CD4-positive, alpha-beta T cell treated with Interleukin-15 for 1 hour (primary cell): ENCODE data around the gene HIP1.
"Not testable (repeated sequence)": the region's sequence is repeated elsewhere in the genome, so short reads cannot be mapped to it uniquely, and the experiment has no call there.

Source experiments
- DNase-seq: peaks from one replicate; pipeline ENCODE4 v3.0.0-alpha.2; 2020

The HIP1 gene

DNA sequence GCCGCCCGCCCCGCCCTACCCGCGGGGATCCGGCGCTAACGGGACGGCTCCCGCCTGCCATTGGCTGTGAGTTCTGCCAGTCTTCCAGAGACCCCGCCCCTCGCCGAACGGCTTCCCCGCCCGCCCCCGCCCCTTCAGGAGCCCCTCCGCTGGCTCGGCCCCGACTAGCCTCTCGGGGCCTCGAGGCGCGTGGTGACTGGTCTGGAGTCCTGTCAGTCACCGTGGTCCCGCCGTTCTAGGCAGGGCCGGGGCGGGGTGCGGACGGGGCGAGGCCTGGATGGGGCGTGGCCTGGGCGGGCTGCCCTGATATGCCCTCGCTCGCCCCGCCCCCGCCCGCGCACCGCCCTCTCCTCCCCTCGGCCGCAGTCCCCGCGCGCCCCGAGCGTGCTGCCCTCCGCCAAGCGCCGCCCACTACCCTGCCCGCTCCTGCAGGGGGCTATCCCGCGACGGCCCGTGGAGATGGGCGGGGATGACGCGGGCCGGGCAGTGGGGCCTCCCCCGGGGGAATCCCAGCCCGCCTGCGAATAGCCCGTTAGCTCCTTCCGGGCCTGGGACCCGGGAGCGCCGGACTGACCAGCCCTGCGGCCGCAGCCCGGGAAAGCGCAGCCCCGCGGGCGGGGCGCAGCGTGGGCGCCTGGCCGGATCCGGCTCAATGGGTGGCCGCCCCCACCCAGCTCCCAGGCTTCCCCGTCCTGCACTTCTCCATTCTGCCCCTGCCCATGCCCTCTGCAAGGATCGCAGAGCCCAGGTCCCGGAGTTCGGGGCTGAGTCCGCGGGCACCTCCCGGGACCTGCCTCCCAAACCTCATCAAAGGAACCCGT lies 444 bp upstream of the HIP1 start:
- DNase-seq = peak; percentile 99

DNA sequence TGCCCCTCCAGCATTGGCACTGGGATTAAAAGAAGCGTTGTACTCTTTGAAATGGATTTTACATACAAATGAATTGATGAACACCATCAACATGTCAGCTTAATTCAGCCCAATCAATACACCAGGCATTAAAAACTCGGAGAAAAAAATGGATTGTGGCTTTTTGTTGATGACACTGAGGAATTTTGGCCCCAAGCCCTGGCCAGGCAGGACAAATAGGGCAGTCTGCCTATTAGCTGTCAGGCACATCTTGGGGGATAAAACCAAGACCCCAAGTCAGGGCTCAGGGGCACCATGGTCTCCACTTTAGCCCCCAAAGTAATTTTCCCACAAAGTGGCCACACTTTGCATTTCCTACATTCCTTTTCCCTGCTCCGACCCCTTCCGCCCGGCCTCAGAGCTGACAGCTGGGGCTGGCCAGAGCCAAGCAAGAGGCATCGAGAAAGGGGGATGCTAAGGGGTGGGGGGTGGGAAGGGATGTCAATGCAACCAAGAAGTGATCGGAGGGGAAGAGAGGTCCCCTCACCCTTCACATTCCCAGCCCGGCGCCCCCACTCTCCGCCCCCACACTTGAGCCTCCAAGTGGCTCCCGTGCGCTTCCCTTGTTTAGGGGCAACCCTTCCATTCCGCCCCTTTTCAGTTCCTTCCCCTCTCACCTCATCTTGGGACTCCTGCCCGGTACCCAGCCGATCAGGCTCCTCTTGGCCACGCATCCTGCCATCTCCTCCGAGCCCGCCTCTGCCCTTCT lies 711 bp downstream of the HIP1 start:
- DNase-seq = no peak

DNA sequence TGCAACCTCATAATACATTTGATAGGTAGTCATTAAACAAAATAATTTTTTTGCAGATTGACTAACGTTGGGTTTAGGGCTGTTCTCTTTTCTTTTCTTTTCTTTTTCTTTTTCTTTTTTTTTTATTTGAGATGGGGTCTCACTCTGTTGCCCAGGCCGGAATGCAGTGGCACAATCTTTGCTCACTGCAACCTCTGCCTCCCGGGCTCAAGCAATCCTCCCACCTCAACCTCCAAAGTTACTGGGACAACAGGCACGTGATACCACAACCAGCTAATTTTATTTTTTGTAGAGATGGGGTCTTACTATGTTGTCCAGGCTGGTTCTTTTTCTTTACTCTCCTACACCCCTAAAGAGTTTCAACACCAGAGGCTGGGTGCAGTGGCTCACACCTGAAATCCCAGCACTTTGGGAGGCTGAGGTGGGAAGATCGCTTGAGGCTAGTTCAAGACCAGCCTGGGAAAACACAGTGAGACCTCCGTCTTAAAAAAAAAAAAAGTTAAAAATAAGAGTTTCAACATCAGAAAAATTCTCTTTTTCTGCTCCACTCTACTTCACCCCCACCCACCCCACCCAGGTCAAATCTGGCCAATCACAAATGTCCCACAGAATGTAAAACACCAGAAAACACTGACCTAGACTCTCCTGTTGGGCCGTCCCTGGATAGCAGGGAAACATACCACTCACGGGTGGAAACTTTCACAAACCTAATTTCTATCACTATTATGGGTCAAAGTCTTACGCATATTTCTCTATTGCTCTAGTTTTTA lies 3.0 kb downstream of the HIP1 start:
- DNase-seq = no peak

DNA sequence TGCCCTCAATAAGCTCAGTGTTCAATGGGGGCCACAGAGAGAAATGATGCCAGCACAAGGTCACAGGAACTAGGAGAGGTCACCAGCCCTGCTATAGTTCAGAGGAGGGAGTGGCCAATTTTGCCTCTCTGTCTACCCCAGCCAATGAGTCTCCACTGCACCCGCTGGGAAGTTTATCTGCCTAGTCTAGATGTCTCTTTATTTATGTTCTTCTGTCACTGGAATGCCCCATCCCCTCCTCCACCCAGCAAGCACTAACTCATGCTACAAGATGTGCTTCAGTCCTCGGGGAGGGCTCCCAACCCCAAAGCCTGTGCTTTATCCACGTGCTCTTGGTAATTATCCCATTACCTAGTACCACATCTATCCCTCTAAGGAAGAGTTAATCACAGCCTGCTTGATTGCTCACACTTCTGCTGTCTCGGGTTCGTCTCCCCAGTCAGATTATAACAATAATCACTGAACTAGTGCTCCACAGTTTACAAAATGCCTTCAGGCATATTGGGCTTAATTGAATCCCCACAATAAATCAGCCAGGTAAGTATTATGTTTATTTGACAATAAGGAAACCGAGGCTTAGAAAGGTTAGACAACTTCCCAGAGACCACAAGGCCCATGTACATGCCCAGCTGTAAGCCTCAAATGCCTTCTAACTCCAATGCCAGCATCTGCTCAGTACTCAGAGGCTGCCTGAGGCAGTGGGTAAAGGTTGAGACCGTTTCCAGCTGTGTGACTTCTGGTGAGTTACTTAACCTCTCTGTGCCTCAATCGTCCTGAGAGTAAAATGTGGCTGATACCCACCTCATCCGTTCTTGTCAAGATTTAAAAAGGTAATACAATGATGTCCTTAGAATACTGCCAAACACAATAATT lies 3.9 kb downstream of the HIP1 start:
- no peak for DNase-seq

DNA sequence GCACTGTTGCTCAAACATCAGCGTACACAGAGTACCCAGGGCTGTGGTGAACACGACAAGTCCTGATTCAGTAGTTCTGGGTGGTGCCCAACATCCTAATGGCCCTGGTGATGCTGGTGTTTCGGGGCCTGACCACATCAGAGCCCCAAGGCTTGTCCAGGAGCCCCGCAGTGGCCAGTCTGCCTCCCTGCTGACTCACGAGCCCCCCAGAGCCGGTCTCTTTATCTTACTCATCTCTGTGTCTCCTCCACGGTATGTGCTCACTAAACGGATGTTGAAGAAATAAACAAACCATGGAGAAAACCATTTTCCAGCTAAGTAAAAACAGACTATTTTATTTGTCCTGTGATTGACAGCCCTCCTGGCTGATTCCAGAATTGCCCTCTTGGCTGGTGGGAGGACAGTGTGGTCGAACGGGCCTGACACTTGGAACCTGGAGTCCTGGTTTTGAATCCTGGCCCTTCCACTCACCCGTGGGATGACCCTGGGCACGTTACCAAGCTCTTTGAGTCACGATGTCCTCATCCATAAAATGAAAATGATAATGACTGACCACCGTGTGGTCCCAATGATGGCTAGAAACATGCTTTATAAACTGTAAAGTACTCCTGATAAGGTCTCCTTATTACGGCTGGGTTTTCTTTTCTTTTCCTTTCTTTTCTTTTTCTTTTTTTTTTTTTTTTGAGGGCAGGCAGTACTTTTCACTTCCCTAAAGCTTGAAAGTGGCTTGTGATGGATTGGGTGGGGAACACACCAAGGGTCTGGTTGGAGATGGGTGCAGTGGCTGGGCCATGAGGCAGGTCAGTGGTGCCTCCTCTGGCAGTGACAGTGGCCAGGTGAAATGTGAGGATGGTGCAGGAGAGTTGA lies 5.7 kb downstream of the HIP1 start:
- DNase-seq = no peak

DNA sequence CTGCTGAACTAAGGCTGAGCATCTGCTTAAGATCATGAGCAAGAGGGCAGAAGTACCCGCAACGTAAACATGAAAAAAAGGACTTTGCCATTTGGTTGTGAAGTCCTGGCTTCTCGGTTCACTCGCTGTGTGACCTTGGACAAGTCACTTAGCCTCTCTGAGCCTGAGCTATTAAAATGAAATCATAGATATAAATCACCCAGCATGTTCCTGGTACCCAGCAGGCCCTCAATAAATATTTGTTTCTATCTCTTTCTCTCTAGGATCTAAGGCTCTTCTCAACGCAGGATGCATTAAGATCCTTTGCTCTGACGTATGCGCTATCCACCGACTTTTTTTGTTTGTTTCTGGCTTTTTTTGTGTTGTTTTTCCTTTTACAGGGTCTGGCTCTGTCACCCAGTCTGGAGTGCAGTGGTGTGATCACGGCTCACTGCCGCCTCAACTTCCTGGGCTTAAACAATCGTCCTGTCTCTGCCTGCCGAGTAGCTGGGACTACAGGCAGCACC lies 6.7 kb downstream of the HIP1 start:
- DNase-seq = no peak

DNA sequence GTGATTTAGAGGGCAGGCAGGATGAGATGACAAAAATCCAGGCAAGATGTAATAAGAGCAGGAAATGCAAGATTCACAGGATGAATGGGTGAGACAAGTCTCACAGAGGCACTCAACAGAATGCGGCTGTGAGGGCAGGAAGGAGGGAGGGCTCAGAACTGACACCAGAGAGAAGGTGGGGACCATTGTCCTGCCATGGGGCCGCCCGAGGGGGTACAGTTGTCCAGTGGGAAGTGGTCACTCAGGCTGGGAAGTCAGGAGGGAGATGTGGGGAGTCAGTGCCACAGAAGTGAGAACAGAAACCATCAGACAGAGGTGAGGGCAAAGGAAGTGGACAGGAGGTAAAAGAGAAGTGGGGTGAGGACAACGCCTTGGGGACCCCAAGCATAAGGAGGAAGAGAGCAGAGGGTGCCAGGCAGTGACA lies 8.9 kb downstream of the HIP1 start:
- peak; percentile 20 for DNase-seq

DNA sequence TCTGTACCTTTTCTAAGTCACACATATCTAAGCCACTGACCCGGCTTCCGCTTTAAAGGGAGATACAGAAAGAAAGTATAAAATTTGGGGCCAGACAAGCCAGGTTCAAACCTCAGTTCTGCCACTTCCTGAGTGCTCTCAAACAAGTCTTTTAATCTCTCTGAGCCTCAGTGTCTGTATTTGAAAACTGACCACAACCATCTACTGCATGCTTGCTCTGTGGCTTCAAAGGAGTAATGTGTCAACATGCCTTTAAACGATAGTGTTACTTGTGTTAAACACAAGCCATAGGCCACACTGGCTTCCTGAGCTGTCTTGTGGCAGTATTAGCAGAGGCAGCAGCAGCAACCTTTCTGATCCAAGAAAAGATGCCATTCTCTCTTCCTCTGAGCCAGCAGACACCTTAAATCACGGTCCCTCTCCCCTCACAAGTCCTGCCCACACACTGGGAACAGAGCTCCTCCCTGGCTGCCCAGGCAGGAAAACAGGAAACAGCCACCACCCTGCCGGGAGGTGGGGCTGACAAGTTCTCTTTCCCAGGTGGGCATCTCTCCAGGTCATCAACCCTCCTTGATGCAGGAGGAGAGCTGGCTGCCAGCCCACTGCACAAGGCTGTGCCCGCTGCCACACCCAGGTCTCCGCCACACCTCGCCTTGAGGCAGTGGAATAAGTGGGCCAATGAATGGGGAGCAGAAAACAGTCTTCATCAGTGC lies 10.7 kb downstream of the HIP1 start:
- DNase-seq = peak; percentile 56

DNA sequence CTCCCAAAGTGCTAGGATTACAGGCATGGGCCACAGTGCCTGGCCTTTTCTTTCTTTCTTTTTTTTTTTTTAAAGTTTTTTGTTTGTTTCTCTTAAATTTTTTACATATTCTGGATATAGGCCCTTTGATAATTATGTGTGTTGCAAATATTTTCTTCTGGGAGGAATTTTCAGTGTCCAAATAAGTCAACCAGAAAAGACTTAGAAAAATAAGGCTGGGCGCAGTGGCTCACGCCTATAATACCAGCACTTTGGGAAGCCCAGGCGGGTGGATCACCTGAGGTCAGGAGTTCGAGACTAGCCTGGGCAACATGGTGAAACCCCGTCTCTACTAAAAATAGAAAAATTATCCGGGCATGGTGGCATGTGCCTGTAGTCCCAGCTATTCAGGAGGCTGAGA lies 11.4 kb downstream of the HIP1 start:
- not testable (repeated sequence) for DNase-seq

DNA sequence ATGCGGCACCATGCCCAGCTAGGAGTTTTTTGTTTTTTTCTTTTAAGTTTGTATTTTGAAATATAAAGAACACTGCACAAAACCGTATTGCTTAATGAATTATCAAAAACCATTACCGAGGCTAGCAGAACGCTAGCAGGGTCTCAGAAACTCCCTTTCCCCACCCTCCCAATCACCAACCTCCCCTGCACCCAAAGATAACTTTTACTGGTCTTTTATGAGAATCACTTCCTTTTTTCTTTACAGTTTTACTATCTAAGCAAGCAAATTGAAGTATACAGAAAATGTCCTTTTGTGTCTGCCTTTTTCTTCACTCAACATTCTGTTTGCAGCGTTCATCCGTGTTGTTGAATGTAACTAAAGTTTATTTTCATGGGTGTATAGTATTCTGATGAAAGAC lies 13.4 kb downstream of the HIP1 start:
- DNase-seq = no peak

DNA sequence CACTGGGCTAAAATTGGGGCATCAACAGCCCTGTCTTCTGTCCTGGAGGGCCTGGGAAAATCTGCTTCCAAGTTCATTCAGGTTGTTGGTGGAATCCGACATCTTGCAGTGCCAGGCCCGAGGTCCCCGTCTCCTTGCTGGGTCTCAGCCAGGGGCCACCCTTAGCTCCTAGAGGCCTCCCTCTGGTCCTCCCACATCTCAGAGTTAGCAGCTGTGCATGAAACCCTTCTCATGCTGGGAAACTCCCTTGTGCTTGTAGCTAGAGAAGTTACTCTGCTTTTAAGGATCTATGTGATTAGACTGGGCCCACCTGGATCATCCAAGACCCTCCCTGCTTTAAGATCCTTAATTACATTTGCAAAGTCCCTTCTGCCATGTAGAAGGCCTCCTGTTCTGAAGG lies 15.3 kb downstream of the HIP1 start:
- no peak for DNase-seq

DNA sequence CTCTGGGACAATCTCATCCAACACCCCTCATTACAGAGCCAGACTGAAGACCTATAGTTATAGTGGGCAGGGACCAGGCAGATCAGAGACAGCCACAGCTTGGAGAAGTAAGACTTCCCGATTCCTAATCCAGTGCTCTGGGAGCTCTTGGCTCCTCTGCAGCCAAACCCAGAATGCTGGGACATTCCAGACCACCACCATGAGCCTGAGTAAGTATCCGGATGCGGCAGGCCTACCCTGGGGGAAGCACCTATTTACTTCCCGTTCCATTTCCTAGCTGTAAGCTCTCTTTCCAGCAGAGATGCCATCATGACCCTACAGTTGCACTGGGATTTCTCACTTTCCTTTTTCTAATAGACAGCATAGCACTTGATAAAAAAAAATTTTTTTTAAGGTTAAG lies 16.4 kb downstream of the HIP1 start:
- DNase-seq = no peak

DNA sequence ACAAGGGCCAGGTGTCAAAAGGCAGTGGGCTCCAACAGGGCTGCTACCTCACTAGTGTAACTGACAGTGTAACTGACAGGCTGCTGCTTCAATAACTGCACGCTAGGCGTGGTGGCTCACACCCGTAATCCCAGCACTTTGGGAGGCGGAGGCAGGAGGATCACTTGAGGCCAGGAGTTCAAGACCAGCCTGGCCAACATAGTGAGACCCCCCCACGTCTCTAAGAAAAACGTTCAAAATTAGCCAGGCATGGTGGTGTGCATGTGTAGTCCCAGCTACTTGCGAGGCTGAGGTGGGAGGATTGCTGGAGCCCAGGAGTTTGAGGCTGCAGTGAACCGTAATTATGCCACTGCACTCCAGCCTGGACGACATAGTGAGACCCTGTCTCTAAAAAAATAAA lies 16.8 kb downstream of the HIP1 start:
- DNase-seq = not testable (repeated sequence)

DNA sequence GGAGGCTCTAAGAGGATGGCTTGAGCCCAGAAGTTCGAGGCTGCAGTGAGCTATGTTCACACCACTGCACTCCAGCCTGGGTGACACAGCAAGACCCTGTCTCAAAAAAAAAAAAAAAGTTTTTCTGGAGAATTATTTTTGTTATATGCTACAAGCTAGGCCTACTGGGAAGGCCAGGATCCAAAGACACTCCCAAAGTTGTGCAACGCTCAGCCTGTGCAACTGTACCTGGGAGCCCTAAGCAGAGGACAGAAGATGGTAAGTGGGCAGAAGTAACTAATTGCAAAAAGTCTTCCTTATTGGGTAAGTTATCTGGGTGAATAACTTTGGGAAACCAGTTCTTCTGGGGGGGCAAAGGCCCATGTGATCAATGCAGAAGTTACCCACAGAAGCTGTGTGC lies 17.3 kb downstream of the HIP1 start:
- DNase-seq = no peak

DNA sequence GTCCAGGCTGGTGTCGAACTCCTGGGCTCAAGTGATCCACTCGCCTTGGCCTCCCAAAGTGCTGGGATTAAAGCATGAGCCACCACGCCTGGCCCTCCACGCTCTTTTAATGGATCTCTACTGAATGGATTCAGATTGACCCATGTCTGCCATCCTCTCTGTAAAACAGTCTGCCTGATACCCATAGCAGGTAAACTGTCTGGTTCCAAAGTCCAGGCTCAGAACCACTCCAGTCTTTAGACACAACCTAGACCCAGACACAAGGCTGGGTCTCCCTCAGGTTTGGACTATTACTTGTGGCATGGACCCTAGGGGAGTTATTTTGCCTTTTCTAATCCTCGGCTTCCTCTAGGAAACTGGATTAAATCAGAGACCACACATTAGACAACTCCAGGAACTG lies 19.1 kb downstream of the HIP1 start:
- DNase-seq = no peak

DNA sequence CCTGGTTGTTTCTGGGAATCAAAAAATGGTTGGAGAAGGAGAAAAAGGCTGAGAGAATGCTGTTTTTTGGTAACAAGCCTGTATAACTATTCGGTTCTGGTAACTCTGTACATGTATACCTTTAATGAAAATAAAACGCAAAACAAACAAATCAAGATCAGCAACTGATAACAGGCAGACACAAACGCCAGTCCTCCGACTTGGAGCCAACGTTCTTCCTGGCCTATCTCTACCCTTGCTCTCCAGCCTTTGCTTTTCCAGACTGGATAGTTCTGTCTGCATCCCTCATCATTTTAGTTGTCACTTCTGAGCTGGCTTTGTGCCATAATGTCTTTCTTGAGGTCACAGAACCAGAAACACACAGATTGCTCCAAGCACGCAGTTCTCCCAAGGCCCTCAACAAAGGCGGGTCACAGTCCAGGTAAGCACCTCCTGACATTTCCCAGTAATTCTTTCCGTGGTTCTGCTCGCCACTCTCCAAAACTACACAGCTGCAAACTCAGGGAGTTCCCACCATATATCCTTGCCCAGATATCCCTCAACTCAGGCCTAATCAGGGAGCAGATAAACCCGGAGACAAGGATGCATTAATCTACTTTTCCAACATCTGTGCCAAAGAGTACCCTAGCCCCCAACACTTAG lies 20.2 kb downstream of the HIP1 start:
- DNase-seq = no peak

DNA sequence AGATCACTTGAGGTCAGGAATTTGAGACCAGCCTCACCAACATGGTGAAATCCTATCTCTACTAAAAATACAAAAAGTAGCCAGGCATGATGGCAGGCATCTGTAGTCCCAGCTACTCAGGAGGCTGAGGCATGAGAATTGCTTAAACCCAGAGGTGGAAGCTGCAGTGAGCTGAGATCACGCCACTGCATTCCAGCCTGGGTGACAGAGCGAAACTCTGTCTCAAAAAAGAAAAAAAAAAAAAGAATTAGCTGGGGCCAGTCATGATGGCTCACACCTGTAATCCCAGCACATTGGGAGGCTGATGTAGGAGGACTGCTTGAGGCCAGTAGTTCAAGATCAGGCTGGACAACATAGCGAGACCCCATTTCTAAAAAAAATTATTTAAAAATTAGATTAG lies 21.0 kb downstream of the HIP1 start:
- DNase-seq = not testable (repeated sequence)

DNA sequence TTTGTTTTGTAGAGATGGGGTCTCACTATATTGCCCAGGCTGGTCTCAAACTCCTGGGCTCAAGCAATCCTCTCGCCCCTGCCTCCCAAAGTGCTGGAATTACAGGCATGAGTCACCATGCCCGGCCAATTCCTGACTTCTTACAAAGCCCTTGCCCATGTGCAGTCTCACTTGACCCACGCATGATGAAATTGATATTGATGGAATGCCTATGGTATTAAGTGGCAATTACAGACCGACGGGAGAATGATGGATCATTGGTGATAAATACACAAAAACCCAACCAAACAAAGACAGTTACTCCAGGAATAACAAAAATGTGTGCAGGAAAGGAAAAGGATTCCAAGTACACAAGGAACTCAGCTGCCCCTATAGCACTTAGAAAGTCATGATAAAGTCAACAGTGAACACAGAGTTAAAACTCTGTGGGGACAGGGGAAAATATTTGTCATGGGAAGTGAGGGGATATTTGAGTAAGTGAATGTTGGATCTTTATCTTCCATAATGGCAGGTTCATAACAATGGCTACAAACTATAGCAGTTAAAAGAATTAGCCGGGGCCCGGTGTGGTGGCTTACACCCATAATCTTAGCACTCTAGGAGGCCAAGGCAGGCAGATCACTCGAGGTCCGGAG lies 21.6 kb downstream of the HIP1 start:
- DNase-seq = no peak

DNA sequence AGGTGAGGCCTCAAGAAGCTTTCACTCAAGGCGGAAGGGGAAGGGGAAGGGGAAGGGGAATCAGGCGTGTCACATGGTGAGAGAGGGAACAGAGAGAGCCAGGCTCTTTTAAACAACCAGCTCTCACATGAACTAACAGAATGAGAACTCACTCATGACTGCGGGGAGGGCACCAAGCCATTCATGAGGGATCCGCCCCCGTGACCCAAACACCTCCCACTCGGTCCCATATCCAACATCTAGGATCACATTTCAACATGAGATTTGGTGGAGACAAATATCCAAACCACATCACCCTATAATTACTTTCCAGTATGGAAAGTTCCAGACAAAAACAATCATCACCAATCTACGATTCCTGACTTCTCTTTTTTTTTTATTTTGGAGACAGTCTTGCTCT lies 22.9 kb downstream of the HIP1 start:
- no peak for DNase-seq
